ENCODE data around the gene BOD1. TPM values are rescaled to one million over a fixed set of nuclear protein-coding genes. Genes with fewer than 3 reads are reported as not detected.

BOD1 gene
- polyA plus RNA-seq, 6 donors from 2014 or later = 12.3 to 34.2 (median 20.3) TPM

DNA sequence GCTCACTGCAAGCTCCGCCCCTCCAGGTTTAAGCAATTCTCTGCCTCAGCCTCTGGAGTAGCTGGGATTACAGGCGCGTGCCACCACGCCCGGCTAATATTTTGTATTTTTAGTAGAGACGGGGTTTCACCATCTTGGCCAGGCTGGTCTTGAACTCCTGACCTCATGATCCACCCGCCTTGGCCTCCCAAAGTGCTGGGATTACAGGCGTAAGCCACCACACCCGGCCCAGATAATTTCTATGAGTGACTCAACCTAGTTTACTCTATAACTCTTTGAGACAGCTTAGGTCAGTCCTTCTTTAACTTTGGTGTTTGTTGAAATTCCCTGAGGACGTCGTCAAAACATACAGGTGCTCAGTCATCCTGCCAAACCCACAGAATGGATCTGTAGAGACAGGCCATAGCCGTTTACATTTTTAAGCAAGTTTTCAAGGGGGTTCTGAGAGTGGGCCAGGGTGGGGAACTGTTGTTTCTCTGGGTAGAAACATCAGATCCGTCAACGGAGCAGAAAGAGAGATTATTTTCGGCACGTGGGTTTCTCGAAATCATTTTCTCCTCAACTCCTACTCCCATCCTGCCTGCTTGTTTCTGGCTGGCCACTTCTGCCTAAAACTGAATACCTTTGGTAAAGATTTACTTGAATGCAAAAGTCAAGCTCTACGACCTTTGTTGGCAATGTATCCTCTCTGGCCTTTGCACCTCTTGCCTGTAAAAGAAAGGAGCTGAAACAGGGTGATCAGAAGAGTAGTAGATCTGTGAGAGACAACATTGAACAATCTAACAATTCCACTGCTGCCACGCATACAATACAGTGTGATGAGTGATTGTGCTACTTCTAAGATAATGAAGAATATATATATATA lies 6.0 kb upstream of the BOD1 start:
- H3K9me3 Mint-ChIP-seq = no peaks in the 10 kb centered on the region
- peaks cover 9 to 26% (median 18%) of the 10 kb centered on the region in 3 donors for H3K4me1 Mint-ChIP-seq
- H3K27ac Mint-ChIP-seq = peak overlapping the region in 1 of 6 donors; percentile 57
- peaks cover 0 to 4% (median 0%) of the 10 kb centered on the region in 3 donors for H3K27me3 Mint-ChIP-seq
- DNase-seq = no peak
- ATAC-seq (ENCODE audit: low read depth in 2 of 2) = no peak
- no peaks in the 10 kb centered on the region for H3K36me3 Mint-ChIP-seq
- no peak overlapping the region for H3K4me3 Mint-ChIP-seq

DNA sequence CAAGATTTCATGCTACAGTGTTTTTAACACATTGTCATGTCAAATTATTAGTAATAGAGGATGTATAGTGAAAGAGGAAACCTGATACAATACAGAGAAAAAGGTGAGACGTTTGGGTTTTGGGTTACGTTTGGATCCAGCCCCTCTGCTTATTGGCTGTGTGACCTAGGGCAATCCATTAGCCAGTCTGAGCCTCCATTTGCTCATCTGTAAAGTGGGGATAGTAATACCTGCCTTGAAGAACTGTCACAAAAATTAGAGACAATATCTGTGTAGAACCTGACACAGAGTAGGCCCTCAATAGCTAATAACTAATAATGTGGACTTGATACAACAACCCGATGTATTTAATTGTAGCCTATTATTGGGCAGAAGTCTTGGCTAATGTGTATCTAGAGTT lies 4.3 kb upstream of the BOD1 start:
- H3K27me3 Mint-ChIP-seq = peaks cover 0 to 4% (median 0%) of the 10 kb centered on the region in 3 donors

DNA sequence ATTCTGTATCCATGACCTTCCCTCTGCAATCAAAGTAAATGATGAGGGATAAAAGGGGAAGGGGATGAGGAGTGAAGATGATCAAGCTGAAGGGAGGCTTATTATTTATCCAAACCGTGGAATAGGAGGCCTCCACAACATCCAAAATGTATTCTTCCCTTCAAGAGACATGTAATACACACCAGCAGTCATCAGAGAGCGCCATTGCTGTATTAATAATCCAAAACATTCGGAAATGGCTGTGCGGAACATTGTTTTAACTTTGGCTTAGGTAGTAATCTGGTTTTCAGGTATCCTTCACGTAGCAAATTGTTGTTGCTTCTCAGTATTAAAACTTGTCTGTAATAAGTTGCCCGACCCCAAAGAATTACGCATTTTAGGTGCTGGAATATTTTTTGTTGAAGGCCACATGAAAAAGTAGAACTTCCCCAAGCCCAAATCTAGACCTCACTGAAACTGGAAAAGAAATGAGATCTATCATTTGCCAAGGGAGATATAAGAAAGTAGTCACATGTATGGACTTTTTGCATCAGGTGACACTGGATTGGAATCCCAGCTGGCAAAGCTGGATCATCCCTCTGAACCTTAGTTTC lies 2.6 kb upstream of the BOD1 start:
- Mint-ChIP-seq H3K9me3 (no peaks in the 10 kb centered on the region), H3K27me3 (peaks cover 0 to 4% (median 0%) of the 10 kb centered on the region in 3 donors), H3K27ac (no peak overlapping the region), H3K36me3 (no peaks in the 10 kb centered on the region), H3K4me3 (peak overlapping the region in 1 of 8 donors; percentile 68), H3K4me1 (peaks cover 13 to 38% (median 19%) of the 10 kb centered on the region in 3 donors)
- peak; percentile 59 for DNase-seq
- ATAC-seq (ENCODE audit: low read depth in 2 of 2) = no peak

More for the DNA sequence above, 4.3 kb upstream of the BOD1 start:
- no peak for ATAC-seq (ENCODE audit: low read depth in 2 of 2)
- H3K4me3 Mint-ChIP-seq = no peak overlapping the region
- H3K9me3 Mint-ChIP-seq = no peaks in the 10 kb centered on the region
- H3K36me3 Mint-ChIP-seq = no peaks in the 10 kb centered on the region
- H3K4me1 Mint-ChIP-seq = peaks cover 3 to 27% (median 9%) of the 10 kb centered on the region in 3 donors
- no peak for DNase-seq
- H3K27ac Mint-ChIP-seq = no peak overlapping the region

DNA sequence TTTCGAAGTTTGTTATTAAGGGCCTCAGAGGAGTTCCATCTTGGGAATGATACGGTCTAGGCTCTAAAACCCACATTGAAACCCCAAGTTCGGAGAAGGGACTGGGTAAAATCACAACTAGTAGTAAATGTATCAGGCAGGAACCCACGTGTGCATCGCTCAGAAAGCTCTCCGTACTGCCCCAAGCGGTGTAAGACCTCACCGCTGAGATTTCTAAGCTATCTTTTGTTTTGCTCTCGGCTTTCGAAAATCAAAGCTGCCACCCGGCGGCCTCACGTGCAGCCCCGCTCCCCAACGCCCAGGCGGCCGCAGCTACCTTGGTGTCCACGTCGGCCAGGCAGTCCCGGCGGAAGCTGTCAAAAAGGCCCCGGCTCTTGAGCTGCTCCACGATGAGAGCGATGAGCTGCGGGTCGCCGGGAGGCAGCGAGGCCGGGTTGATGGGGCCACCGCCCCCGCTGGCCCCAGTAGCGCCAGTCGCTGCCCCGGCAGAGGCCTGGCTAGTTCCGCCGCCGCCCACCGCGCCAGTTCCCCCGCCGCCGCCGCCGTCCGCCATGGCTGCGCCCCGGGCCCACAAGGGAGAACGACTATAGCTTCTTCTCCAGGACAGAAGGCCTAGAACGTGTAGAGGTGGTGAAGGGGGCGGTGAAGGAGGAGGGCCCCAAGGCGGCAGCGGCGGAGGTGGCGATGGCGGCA lies 420 bp downstream of the BOD1 start:
- Mint-ChIP-seq H3K27me3 (no peaks in the 10 kb centered on the region), H3K9me3 (no peaks in the 10 kb centered on the region), H3K4me1 (peaks cover 23 to 49% (median 40%) of the 10 kb centered on the region in 3 donors), H3K4me3 (peak overlapping the region; percentile 83 to 97 (median 94)), H3K27ac (peak overlapping the region; percentile 86 to 99 (median 96)), H3K36me3 (peaks cover 5 to 8% of the 10 kb centered on the region in 2 donors)
- DNase-seq (peak; percentile 76), ATAC-seq (ENCODE audit: low read depth in 2 of 2) (peak; percentile 63 to 64)

DNA sequence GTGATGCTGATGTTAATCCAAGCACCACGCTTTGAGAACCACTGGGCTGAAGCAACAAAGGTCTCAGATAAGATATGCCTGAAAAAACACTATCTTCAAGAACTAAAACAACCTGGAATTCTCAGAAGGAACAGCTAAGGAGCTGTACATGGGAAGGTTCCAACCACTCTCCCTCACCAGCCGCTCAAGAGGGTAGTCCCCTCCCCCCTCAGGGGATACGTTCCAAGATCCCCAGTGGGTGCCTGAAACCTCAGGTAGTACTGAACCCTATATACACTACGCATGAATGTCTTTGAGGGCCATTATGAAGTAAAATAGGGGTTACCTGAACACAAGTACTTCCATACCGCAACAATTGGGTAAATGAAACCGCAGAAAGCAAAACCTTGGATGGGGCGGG lies 1.9 kb downstream of the BOD1 start:
- no peaks in the 10 kb centered on the region for H3K27me3 Mint-ChIP-seq
- no peaks in the 10 kb centered on the region for H3K9me3 Mint-ChIP-seq
- no peak for DNase-seq
- H3K36me3 Mint-ChIP-seq = peaks cover 5 to 8% of the 10 kb centered on the region in 2 donors
- no peak for ATAC-seq (ENCODE audit: low read depth in 2 of 2)
- H3K4me3 Mint-ChIP-seq = peak overlapping the region in 4 of 8 donors; percentile 64 to 97 (median 92)
- peak overlapping the region in 3 of 6 donors; percentile 19 to 43 (median 26) for H3K27ac Mint-ChIP-seq
- peaks cover 28 to 49% (median 43%) of the 10 kb centered on the region in 3 donors for H3K4me1 Mint-ChIP-seq

DNA sequence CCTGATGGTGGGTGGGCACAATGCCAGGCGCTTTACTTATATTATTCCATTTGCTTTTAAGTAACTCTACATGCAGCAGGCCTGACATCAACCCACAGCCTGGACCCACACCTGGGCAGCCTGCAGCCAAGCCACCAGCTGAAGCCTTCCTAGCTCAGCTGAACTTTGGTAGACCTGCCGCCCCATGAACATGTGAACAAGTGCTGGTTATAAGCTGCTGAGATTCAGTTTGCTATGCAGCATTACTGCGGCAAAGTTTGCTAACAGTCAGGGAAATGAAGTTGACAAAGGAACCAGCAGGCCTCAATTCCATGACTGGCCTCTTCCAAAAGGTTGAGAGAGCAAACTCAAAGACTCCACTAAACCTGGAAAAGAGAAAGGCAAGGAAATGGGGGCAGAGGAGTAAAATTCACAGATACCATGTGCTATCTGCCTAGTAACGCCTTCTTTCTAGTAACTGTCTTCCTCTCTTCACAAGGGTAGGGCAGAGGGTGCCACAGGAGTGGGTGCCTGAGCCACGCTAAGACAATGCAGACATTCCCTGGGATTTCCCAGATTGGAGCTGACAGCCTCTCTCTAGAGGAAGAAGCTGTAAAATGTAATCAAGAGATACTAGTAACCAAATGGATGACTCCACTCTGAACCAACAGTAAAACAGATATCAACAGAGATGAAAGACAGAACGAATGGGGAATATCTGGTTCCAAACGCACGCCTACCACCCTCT lies 2.9 kb downstream of the BOD1 start:
- H3K4me3 Mint-ChIP-seq = peak overlapping the region in 4 of 8 donors; percentile 19 to 50 (median 33)
- H3K27me3 Mint-ChIP-seq = no peaks in the 10 kb centered on the region
- peaks cover 28 to 43% (median 42%) of the 10 kb centered on the region in 3 donors for H3K4me1 Mint-ChIP-seq
- H3K9me3 Mint-ChIP-seq = no peaks in the 10 kb centered on the region
- peak overlapping the region in 1 of 6 donors; percentile 18 for H3K27ac Mint-ChIP-seq
- DNase-seq (no peak), ATAC-seq (ENCODE audit: low read depth in 2 of 2) (no peak)
- H3K36me3 Mint-ChIP-seq = peaks cover 7 to 17% of the 10 kb centered on the region in 2 donors

DNA sequence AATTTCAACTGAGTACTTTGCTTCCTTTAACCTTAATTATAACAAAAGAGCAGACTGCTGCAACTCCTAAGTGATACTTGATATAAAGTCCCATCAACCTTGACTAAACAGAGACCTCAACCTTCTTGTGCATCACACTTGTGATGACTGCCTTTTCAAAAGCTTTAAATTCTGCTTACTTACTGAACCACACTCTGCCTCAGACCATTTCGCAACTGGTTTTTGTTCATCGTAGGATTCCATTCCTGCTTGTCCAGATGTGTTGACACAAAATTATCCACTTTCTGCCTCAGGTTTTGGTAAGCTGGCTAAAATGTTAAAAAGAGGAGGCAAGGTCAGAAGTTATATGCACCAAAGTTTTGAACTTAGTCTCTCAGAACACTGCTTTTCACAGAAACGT lies 3.5 kb downstream of the BOD1 start:
- Mint-ChIP-seq H3K36me3 (peaks cover 13 to 23% of the 10 kb centered on the region in 2 donors), H3K4me3 (peak overlapping the region in 1 of 8 donors; percentile 50), H3K27me3 (no peaks in the 10 kb centered on the region), H3K27ac (no peak overlapping the region), H3K9me3 (no peaks in the 10 kb centered on the region), H3K4me1 (peaks cover 30 to 42% (median 39%) of the 10 kb centered on the region in 3 donors)
- ATAC-seq (ENCODE audit: low read depth in 2 of 2) (no peak), DNase-seq (no peak)

DNA sequence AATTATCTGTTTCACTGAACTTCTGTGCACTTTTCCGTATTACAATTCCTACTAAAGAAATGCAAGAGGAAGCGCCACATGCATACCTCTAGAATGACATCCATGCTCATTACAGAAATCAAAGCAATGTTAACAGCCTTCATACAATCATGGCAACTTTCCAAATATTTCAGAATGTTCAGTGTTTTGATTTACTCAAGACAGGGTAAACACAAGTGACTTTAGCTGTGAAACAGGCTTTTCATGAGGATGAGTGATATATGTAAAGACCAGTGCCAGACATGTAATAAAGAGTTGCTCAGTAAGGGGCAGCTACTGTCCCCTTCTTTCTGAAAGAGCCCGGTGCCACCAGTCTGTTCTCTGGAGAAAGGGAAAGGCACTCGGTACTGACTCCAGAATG lies 4.7 kb downstream of the BOD1 start:
- Mint-ChIP-seq H3K27me3 (no peaks in the 10 kb centered on the region), H3K9me3 (no peaks in the 10 kb centered on the region), H3K36me3 (peaks cover 20 to 35% of the 10 kb centered on the region in 2 donors), H3K4me3 (peak overlapping the region in 1 of 8 donors; percentile 59), H3K4me1 (peaks cover 32 to 42% (median 32%) of the 10 kb centered on the region in 3 donors), H3K27ac (no peak overlapping the region)
- no peak for ATAC-seq (ENCODE audit: low read depth in 2 of 2)
- no peak for DNase-seq

DNA sequence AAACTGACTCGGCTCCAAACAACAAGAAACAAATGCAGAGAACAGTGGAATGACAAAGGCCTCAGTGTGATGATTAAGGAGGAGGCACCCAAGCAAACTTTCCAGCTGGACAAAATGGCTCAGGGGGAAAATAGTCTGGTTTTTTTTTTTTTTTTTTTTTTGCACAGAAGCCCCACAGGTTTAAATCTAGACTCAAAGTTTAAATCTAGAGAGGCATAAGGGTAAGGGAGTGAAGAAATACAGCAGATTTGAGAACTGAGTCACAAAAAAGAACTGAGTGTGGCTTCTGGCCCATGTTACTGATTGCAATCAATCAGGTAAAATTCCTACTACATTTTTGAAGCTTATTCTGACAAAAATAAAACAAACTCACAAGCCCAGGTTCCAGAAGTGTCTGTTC lies 12.3 kb downstream of the BOD1 start:
- Mint-ChIP-seq H3K4me1 (peaks cover 0 to 16% (median 0%) of the 10 kb centered on the region in 3 donors), H3K4me3 (no peak overlapping the region), H3K9me3 (no peaks in the 10 kb centered on the region), H3K27ac (no peak overlapping the region), H3K36me3 (peaks cover 36 to 52% of the 10 kb centered on the region in 2 donors), H3K27me3 (no peaks in the 10 kb centered on the region)
- no peak for ATAC-seq (ENCODE audit: low read depth in 2 of 2)
- DNase-seq = no peak

DNA sequence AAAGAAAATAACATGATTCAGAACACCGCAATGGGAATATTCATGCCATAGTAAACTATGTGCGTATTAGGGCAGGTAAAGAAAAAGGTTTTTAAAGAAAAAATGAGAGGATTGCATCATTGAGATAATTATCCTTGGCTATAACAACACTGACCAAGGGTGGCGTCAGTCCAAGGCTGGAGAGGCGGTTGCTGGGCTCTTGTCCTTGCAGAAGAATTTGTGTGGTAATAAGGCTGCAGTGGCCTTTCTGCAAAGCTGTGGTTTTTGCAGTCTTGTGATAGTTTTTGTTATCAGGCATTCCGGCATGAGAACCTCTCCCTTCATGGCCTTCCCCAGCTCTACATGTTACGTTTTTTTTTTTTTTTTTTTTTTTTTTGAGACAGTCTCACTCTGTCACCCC lies 14.0 kb downstream of the BOD1 start:
- Mint-ChIP-seq H3K36me3 (peaks cover 26 to 36% of the 10 kb centered on the region in 2 donors), H3K4me3 (no peak overlapping the region), H3K9me3 (no peaks in the 10 kb centered on the region), H3K27ac (no peak overlapping the region), H3K27me3 (no peaks in the 10 kb centered on the region), H3K4me1 (peaks cover 0 to 12% (median 0%) of the 10 kb centered on the region in 3 donors)
- DNase-seq = no peak
- ATAC-seq (ENCODE audit: low read depth in 2 of 2) = no peak

DNA sequence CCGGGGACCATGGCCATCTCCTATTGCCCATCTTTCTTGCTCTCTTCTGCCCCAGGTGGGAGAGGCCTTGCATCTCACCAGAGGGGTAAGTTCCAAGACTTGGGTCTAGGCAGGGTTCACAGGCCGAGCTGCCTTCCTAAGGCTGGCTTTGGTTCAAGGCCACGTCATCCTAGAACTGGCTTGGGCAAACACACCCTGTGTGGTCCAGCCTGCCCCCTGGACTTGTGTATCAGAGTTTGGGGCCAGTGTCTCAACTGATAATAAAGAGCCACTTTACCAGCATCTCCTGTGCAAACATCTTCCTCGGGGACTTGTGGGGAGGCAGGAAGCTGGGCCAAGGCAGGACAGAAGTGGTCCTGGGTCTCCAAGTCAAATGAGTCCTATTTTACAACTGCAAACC lies 17.8 kb downstream of the BOD1 start:
- Mint-ChIP-seq H3K36me3 (peaks cover 18 to 42% of the 10 kb centered on the region in 2 donors), H3K27ac (no peak overlapping the region), H3K9me3 (peaks cover under 1 to 18% (median 15%) of the 10 kb centered on the region in 7 donors), H3K27me3 (no peaks in the 10 kb centered on the region), H3K4me1 (peaks cover 0 to 9% (median 0%) of the 10 kb centered on the region in 3 donors), H3K4me3 (no peak overlapping the region)
- ATAC-seq (ENCODE audit: low read depth in 2 of 2) (no peak), DNase-seq (no peak)

DNA sequence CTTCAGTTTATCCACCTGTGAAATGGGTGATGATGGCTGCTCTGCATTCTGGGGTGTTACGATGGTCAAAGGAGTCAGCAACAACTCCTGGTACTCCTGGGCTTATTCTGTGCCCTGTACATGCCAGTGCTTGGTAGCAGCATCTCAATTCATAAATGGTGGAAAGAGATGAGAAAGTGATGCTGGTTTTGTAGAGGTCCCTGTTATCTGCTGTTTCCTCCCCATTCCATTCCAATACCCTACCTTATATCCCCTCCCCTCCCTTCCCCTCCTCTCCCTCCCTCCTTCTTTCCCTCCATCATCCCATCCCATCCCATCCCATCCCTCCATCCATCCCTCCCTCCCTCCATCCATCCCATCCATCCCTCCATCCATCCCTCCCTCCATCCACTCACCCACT lies 19.1 kb downstream of the BOD1 start:
- H3K4me1 Mint-ChIP-seq = peaks cover 0 to 4% (median 0%) of the 10 kb centered on the region in 3 donors
- no peak for DNase-seq
- no peaks in the 10 kb centered on the region for H3K27me3 Mint-ChIP-seq
- no peak for ATAC-seq (ENCODE audit: low read depth in 2 of 2)
- H3K9me3 Mint-ChIP-seq = peaks cover 7 to 32% (median 29%) of the 10 kb centered on the region in 7 donors
- no peak overlapping the region for H3K4me3 Mint-ChIP-seq
- H3K27ac Mint-ChIP-seq = peak overlapping the region in 1 of 6 donors; percentile 15
- H3K36me3 Mint-ChIP-seq = peaks cover 22 to 48% of the 10 kb centered on the region in 2 donors

DNA sequence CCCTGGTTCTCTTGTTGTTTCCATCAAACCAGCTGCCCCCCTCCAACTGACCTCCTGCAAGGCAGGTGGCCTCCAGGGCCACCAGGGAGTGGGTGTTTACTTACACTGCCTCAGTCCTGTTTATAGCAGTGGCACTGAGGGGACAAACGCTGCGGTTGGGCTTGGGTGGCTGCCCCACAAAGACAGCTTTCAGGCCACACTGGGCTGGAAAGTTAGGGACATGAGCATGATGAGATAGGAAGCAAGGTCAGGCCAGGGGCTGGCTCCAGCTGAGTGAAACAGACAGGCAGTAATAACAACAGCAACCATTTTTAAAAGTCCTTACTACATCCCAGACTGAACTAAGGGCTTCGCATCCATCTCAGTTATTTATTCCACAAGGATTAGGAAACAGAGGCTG lies 20.6 kb downstream of the BOD1 start:
- Mint-ChIP-seq H3K4me3 (no peak overlapping the region), H3K27me3 (no peaks in the 10 kb centered on the region), H3K36me3 (peaks cover 24 to 54% of the 10 kb centered on the region in 2 donors), H3K9me3 (peaks cover 12 to 46% (median 43%) of the 10 kb centered on the region in 7 donors), H3K4me1 (peaks cover 0 to 4% (median 0%) of the 10 kb centered on the region in 3 donors), H3K27ac (peak overlapping the region in 2 of 6 donors; percentile 42 to 66)
- no peak for DNase-seq
- ATAC-seq (ENCODE audit: low read depth in 2 of 2) = no peak

Data from naive B cell (primary cell).